GM12878 (cell line): Measurements from ENCODE around the gene RENBP. TPM values are rescaled to one million over a fixed set of nuclear protein-coding genes. Genes with fewer than 3 reads are reported as not detected.

Experiments used
- ATAC-seq: fragments of 200-7000 bp; cut with Tn5 transposase; 3 replicates; pipeline ENCODE4 v1.9.1; 2020; ENCODE audit warnings: mild to moderate bottlenecking, moderate library complexity
- BruUV-seq: library from RNA; stranded (reverse); fragments of 400-500 nt; replicated peaks from 2 replicates; lab custom pipeline; 2021; lab: Mats Ljungman, UMichigan
- CTCF ChIA-PET: fragments of 300-600 bp; sonication (Branson Sonifier 250); formaldehyde crosslinking; extraction: SDS; loops from one replicate; lab custom pipeline; 2021; ENCODE audit warnings: inconsistent platforms; lab: Yijun Ruan, JAX
- POLR2A ChIA-PET: fragments of 350-600 bp; formaldehyde crosslinking; extraction: SDS; loops from one replicate; lab custom pipeline; 2021; ENCODE audit warnings: inconsistent platforms; lab: Charles Lee
- RAD21 ChIA-PET: fragments of 300-600 bp; sonication (Branson Sonifier 250); formaldehyde crosslinking; loops from one replicate; lab custom pipeline; 2023; ENCODE audit warnings: antibody characterized with exemption; ENCODE audit not compliant: unreplicated experiment; lab: Charles Lee
- SMC1A ChIA-PET: fragments of 300-600 bp; sonication (Branson Sonifier 250); formaldehyde crosslinking; loops from one replicate; lab custom pipeline; 2023; ENCODE audit not compliant: unreplicated experiment, uncharacterized antibody; lab: Charles Lee
- DNase-seq: peaks from one replicate; pipeline ENCODE4 v3.0.0-alpha.2; 2011; ENCODE audit warnings: low read depth, low spot score
- FAIRE-seq: peaks from 3 replicates; lab custom pipeline; 2011; peaks lifted over from hg19 to GRCh38; lab: Jason Lieb, UNC
- H2AFZ ChIP-seq: 2 replicates; pipeline ENCODE4 v1.6.0; 2011; ENCODE audit warnings: low read depth, low read length, control low read depth; ENCODE audit not compliant: control insufficient read depth
- H3K27ac ChIP-seq: 2 replicates; pipeline ENCODE4 v1.5.1; 2011; ENCODE audit warnings: control low read depth; ENCODE audit not compliant: control insufficient read depth, insufficient read depth
- H3K27me3 ChIP-seq, 2 experiments: replicated peaks in 1 of 2; 2 replicates each; pipeline versions ENCODE4 v1.6.0 to v1.6.1; 2011; ENCODE audit warnings: low read length in 1 of 2; ENCODE audit not compliant: control insufficient read depth in 2 of 2, insufficient read depth in 2 of 2
- H3K36me3 ChIP-seq, 2 experiments: 2 replicates each; pipeline ENCODE4 v1.5.1; 2011; ENCODE audit warnings: low read length in 1 of 2; ENCODE audit not compliant: control insufficient read depth in 2 of 2, insufficient read depth in 2 of 2
- H3K4me1 ChIP-seq: 2 replicates; pipeline ENCODE4 v1.6.1; 2011; ENCODE audit warnings: mild to moderate bottlenecking, low read length, moderate library complexity, mixed read lengths; ENCODE audit not compliant: control insufficient read depth, insufficient read depth
- H3K4me2 ChIP-seq: 2 replicates; pipeline ENCODE4 v1.6.0; 2011; ENCODE audit warnings: control low read depth; ENCODE audit not compliant: control insufficient read depth, insufficient read depth
- H3K4me3 ChIP-seq: fragments of 200-600 bp; sonication (generic); 2 replicates; pipeline ENCODE4 v1.5.1; 2016
- H3K79me2 ChIP-seq: 2 replicates; pipeline ENCODE4 v1.6.0; 2011; ENCODE audit warnings: low read length; ENCODE audit not compliant: control insufficient read depth, insufficient read depth
- H3K9ac ChIP-seq: 2 replicates; pipeline ENCODE4 v1.8.0; 2011; ENCODE audit warnings: low read length, control low read depth, mixed read lengths; ENCODE audit not compliant: control insufficient read depth, insufficient read depth
- H3K9me3 ChIP-seq: replicated peaks from 3 replicates; pipeline ENCODE4 v1.5.1; 2011; ENCODE audit warnings: mild to moderate bottlenecking, low read length; ENCODE audit not compliant: control insufficient read depth, insufficient read depth
- H4K20me1 ChIP-seq: 2 replicates; pipeline ENCODE4 v1.6.0; 2011; ENCODE audit not compliant: control insufficient read depth, insufficient read depth
- BRCA1 ChIP-seq: IDR thresholded peaks from 2 replicates; pipeline ENCODE4 v1.6.1; 2011; ENCODE audit warnings: low read depth, low read length, improper control_type of control experiment
- EP300 ChIP-seq, 2 experiments: fragments of 150-350 bp in 1 of 2; IDR thresholded peaks; 2 replicates each; pipeline ENCODE4 v1.6.1; 2011 to 2012; ENCODE audit warnings: low read depth in 2 of 2, low read length in 2 of 2, borderline replicate concordance in 1 of 2, improper control_type of control experiment in 1 of 2, inconsistent platforms in 1 of 2; ENCODE audit not compliant: control insufficient read depth in 1 of 2
- ESRRA ChIP-seq: IDR thresholded peaks from 2 replicates; pipeline ENCODE4 v1.6.1; 2012; ENCODE audit warnings: mild to moderate bottlenecking, low read length, improper control_type of control experiment
- GATAD2B ChIP-seq: fragments of 450-650 bp; conservative IDR thresholded peaks from 2 replicates; pipeline ENCODE4 v1.6.1; 2017; ENCODE audit warnings: low read depth, mild to moderate bottlenecking, moderate library complexity
- HDGF ChIP-seq: fragments of 450-650 bp; IDR thresholded peaks from 2 replicates; pipeline ENCODE4 v1.6.1; 2016; ENCODE audit warnings: antibody characterized with exemption
- KLF5 ChIP-seq: fragments of 450-650 bp; IDR thresholded peaks from 2 replicates; pipeline ENCODE4 v1.6.1; 2014; ENCODE audit warnings: mild to moderate bottlenecking; ENCODE audit not compliant: partially characterized antibody
- MXI1 ChIP-seq: fragments of 150-350 bp; IDR thresholded peaks from 2 replicates; pipeline ENCODE4 v1.6.1; 2011; ENCODE audit warnings: low read depth, mild to moderate bottlenecking, inconsistent platforms, low read length, improper control_type of control experiment
- POLR2AphosphoS2 ChIP-seq: IDR thresholded peaks from 2 replicates; pipeline ENCODE4 v1.6.1; 2011; ENCODE audit warnings: low read depth, mild to moderate bottlenecking, low read length, improper control_type of control experiment, moderate library complexity
- RAD21 ChIP-seq: IDR thresholded peaks from 2 replicates; pipeline ENCODE4 v1.6.1; 2011; ENCODE audit warnings: mild to moderate bottlenecking, low read depth, low read length, moderate library complexity; ENCODE audit not compliant: insufficient read depth
- RUNX3 ChIP-seq: IDR thresholded peaks from 2 replicates; pipeline ENCODE4 v1.6.1; 2012; ENCODE audit warnings: low read length, inconsistent platforms
- SIN3A ChIP-seq: IDR thresholded peaks from 2 replicates; pipeline ENCODE4 v1.6.1; 2012; ENCODE audit warnings: low read depth, low read length, improper control_type of control experiment
- SREBF1 ChIP-seq: IDR thresholded peaks from 2 replicates; pipeline ENCODE4 v1.6.1; 2012; ENCODE audit warnings: mild to moderate bottlenecking, low read length
- STAT1 ChIP-seq: fragments of 450-650 bp; conservative IDR thresholded peaks from 2 replicates; pipeline ENCODE4 v1.6.1; 2014; ENCODE audit warnings: antibody characterized with exemption, mild to moderate bottlenecking
- TAF1 ChIP-seq: IDR thresholded peaks from 2 replicates; pipeline ENCODE4 v1.6.1; 2011; ENCODE audit warnings: mild to moderate bottlenecking, low read depth, low read length, borderline replicate concordance
- ZNF622 ChIP-seq: fragments of 450-650 bp; IDR thresholded peaks from 2 replicates; pipeline ENCODE4 v1.6.1; 2017; ENCODE audit warnings: mild to moderate bottlenecking, inconsistent platforms
- WGBS: methylation state at CpG from one replicate; pipeline ENCODE4 v1.1.6; 2016; ENCODE audit warnings: low lambda C conversion rate; ENCODE audit not compliant: insufficient replicate concordance, insufficient coverage; ENCODE audit errors: missing lambda C conversion rate; 5-methylcytosine and 5-hydroxymethylcytosine counted together
- in situ Hi-C: fragments of 300-500 bp; cut with MboI; formaldehyde crosslinking; loops from 9 replicates; pipeline ENCODE4 v1.14.3; 2018; ENCODE audit warnings: mixed read lengths
- intact Hi-C: fragments of 100-400 bp; cut with micrococcal nuclease; formaldehyde crosslinking; loops from one replicate; pipeline ENCODE4 v1.14.2; 2022; ENCODE audit not compliant: unreplicated experiment
- polyA plus RNA-seq, 11 experiments: library from polyadenylated mRNA; depleted of rRNA in 4 of 11; unstranded in 6 of 11; stranded (reverse) in 5 of 11; fragments of >200 nt; fragmentation: Nextera tagmentation in 4 of 11; fragmentation: Illumina TruSeq in 1 of 11; extraction: Ambion mirVana in 4 of 11; extraction: Trizol in 1 of 11; gene quantifications; 1 replicate in 1 of 11; 2 replicates in 10 of 11; pipeline versions ENCODE4 v1.2.1 to v1.2.3, GENCODE V29; 2011 to 2016; ENCODE audit warnings: inconsistent platforms in 2 of 11, missing spikeins in 2 of 11, low read depth in 1 of 11
- total RNA-seq, 4 experiments: library from RNA; depleted of rRNA in 3 of 4; stranded (reverse); fragments of >200 nt in 3 of 4; fragmentation: Illumina TruSeq in 1 of 4; extraction: Trizol in 1 of 4; gene quantifications; 2 replicates each; pipeline versions ENCODE4 v1.2.1 to v1.2.3, GENCODE V29; 2013 to 2021
- TF ChIP-seq, protein P1 (sequence below): fragments of 450-650 bp; conservative IDR thresholded peaks from 2 replicates; pipeline ENCODE4 v1.6.1; 2017; ENCODE audit warnings: mild to moderate bottlenecking, moderate library complexity
- TF ChIP-seq, protein P2 (sequence below): fragments of 450-650 bp; IDR thresholded peaks from 2 replicates; pipeline ENCODE4 v1.6.1; 2016; ENCODE audit warnings: mild to moderate bottlenecking
- TF ChIP-seq, protein P3 (sequence below): IDR thresholded peaks from 2 replicates; pipeline ENCODE4 v1.6.1; 2011; ENCODE audit warnings: borderline replicate concordance, low read depth, mild to moderate bottlenecking, moderate library complexity, mixed read lengths, low read length; ENCODE audit not compliant: insufficient read depth; ENCODE audit errors: extremely low read length
- TF ChIP-seq, protein P4 (sequence below): fragments of 450-650 bp; IDR thresholded peaks from 2 replicates; pipeline ENCODE4 v1.6.1; 2017; ENCODE audit warnings: mild to moderate bottlenecking, low read depth, inconsistent platforms; ENCODE audit not compliant: poor library complexity, severe bottlenecking

The RENBP gene
- total and polyA plus RNA-seq, 10 of the 15 experiments (the other 5 are each of a cell fraction or from before 2014, with no cell fraction given) = 0.36 to 4.9 (median 1.8) TPM; not detected in 3

DNA sequence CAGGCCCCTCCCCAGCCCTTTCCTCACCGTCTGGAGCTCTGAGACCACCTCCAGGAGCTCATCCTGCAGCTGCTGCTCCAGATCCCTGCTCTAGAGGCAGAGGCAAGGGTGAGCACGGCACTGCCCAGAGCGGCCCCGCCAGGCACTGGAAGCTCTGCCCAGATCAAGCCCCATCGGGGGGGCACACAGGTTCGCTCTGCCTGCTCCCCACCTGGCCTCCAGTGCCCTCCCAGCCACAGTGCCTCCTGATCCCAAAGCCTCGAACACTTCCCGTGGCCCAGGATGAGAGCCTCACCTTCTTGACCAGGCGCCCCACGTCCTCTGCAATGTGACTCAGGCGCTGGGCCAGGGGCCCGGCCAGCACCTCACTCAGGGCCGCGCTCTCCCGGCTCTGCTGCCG, 23.4 kb downstream of the RENBP start (continued):
- TF ChIP-seq, protein P1, sequence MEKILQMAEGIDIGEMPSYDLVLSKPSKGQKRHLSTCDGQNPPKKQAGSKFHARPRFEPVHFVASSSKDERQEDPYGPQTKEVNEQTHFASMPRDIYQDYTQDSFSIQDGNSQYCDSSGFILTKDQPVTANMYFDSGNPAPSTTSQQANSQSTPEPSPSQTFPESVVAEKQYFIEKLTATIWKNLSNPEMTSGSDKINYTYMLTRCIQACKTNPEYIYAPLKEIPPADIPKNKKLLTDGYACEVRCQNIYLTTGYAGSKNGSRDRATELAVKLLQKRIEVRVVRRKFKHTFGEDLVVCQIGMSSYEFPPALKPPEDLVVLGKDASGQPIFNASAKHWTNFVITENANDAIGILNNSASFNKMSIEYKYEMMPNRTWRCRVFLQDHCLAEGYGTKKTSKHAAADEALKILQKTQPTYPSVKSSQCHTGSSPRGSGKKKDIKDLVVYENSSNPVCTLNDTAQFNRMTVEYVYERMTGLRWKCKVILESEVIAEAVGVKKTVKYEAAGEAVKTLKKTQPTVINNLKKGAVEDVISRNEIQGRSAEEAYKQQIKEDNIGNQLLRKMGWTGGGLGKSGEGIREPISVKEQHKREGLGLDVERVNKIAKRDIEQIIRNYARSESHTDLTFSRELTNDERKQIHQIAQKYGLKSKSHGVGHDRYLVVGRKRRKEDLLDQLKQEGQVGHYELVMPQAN = no peak
- TF ChIP-seq BRCA1 (no peak), GATAD2B (no peak), RUNX3 (no peak), SREBF1 (no peak), HDGF (no peak), RAD21 (no peak)
- TF ChIP-seq, protein P2, sequence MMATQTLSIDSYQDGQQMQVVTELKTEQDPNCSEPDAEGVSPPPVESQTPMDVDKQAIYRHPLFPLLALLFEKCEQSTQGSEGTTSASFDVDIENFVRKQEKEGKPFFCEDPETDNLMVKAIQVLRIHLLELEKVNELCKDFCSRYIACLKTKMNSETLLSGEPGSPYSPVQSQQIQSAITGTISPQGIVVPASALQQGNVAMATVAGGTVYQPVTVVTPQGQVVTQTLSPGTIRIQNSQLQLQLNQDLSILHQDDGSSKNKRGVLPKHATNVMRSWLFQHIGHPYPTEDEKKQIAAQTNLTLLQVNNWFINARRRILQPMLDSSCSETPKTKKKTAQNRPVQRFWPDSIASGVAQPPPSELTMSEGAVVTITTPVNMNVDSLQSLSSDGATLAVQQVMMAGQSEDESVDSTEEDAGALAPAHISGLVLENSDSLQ = no peak
- TF ChIP-seq, all 136 proteins: peak for 0

DNA sequence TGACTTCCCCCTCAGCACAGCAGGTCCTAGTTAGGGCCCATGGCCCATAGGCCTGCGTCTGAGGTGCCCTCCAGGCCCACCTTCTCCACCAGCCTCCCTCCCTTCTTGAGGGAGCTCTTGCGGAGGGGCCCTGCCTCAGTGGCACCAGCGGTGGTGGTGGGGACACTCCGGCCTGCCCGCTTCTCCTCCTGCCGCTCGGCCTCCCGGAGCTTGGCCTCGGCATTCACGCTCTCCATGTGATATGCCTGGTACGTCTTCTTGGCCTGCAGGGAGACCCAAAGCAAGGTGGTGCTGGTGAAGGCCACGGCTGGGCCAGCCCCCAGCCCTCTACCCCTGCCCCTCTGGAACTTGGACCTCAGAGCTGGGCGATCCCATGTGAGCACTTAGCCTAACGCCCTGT, 23.9 kb downstream of the RENBP start:
- Histone ChIP-seq H4K20me1 (no peaks in the 10 kb centered on the region), H3K4me1 (peaks cover 9% of the 10 kb centered on the region; the same call in 1 of the 2 replicates), H3K79me2 (peaks cover 27% of the 10 kb centered on the region), H3K9me3 (no peaks in the 10 kb centered on the region), H3K27me3 (0 out of 4 replicates have a peak, but pooled peaks cover 0 to 1% of the 10 kb centered on the region in 2 experiments), H3K27ac (no peak overlapping the region), H2AFZ (no peak overlapping the region), H3K4me3 (no peak overlapping the region), H3K9ac (no peak overlapping the region), H3K36me3 (peaks cover 0 to 3% of the 10 kb centered on the region in 2 experiments; a peak in 1 of 4 replicates), H3K4me2 (no peak overlapping the region)
- intact Hi-C loops = no loop called here
- ATAC-seq = no peak
- ChIA-PET CTCF (interaction anchor here (1.8 kb wide), 1 partner anchor 27 kb away, joined by 3 read pairs; no protein-coding TSS in a partner anchor), RAD21 (no interaction called here), SMC1A (no interaction called here), POLR2A (no interaction called here)
- DNase-seq = no peak
- no peak for FAIRE-seq
- 87% methylated on average over 14 of the region's 14 CpGs for WGBS
- in situ Hi-C loops = loop anchor here (10.0 kb wide), 1 partner anchor 64 kb away; no protein-coding TSS in a partner anchor
- no TSS peak for BruUV-seq
- TF ChIP-seq POLR2AphosphoS2 = no peak
- no peak for TF ChIP-seq KLF5
- TF ChIP-seq ZNF622 = no peak
- no peak for TF ChIP-seq TAF1
- no peak for TF ChIP-seq ESRRA
- no peak for TF ChIP-seq SIN3A
- no peak for TF ChIP-seq STAT1
- TF ChIP-seq, protein P3, sequence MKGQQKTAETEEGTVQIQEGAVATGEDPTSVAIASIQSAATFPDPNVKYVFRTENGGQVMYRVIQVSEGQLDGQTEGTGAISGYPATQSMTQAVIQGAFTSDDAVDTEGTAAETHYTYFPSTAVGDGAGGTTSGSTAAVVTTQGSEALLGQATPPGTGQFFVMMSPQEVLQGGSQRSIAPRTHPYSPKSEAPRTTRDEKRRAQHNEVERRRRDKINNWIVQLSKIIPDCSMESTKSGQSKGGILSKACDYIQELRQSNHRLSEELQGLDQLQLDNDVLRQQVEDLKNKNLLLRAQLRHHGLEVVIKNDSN = no peak
- TF ChIP-seq, protein P4, sequence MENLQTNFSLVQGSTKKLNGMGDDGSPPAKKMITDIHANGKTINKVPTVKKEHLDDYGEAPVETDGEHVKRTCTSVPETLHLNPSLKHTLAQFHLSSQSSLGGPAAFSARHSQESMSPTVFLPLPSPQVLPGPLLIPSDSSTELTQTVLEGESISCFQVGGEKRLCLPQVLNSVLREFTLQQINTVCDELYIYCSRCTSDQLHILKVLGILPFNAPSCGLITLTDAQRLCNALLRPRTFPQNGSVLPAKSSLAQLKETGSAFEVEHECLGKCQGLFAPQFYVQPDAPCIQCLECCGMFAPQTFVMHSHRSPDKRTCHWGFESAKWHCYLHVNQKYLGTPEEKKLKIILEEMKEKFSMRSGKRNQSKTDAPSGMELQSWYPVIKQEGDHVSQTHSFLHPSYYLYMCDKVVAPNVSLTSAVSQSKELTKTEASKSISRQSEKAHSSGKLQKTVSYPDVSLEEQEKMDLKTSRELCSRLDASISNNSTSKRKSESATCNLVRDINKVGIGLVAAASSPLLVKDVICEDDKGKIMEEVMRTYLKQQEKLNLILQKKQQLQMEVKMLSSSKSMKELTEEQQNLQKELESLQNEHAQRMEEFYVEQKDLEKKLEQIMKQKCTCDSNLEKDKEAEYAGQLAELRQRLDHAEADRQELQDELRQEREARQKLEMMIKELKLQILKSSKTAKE = no peak
- TF ChIP-seq EP300 (IDR thresholded peaks at IDR 0.05; ENCODE audit: borderline replicate concordance in 1 of 2, control insufficient read depth in 1 of 2, low read depth in 2 of 2, low read length in 2 of 2) = no peak
- no peak for TF ChIP-seq MXI1
